PFSK-1 (cell line): Measurements from ENCODE around the gene UBL4A.

Source experiments
- POLR2AphosphoS5 ChIP-seq: IDR thresholded peaks from 2 replicates; pipeline ENCODE4 v1.6.1; 2012; ENCODE audit warnings: low read depth, mild to moderate bottlenecking, control low read depth, low read length, moderate library complexity
- REST ChIP-seq, 2 experiments: IDR thresholded peaks; 2 replicates each; pipeline versions ENCODE4 v1.6.1 to v1.8.0; 2011 to 2012; ENCODE audit warnings: low read depth in 2 of 2, low read length in 2 of 2, control low read depth in 1 of 2, inconsistent platforms in 1 of 2, mild to moderate bottlenecking in 1 of 2, moderate library complexity in 1 of 2; ENCODE audit not compliant: insufficient read depth in 1 of 2
- SIN3A ChIP-seq: IDR thresholded peaks from 2 replicates; pipeline ENCODE4 v1.6.1; 2012; ENCODE audit warnings: mild to moderate bottlenecking, low read length, moderate library complexity, borderline replicate concordance; ENCODE audit not compliant: insufficient read depth
- TAF1 ChIP-seq: IDR thresholded peaks from 2 replicates; pipeline ENCODE4 v1.6.1; 2012; ENCODE audit warnings: low read length, control low read depth, borderline replicate concordance; ENCODE audit not compliant: insufficient read depth

GRCh38 chrX:154443479-154443910, 42.9 kb downstream of the UBL4A start:
- no peak for TF ChIP-seq TAF1
- TF ChIP-seq REST (IDR thresholded peaks at IDR 0.05; ENCODE audit: insufficient read depth in 1 of 2, low read depth in 2 of 2, low read length in 2 of 2) = no peak
- no peak; the same call in 1 of the 2 replicates for TF ChIP-seq POLR2AphosphoS5
- no peak for TF ChIP-seq SIN3A
